GM18519 (cell line): ENCODE results near the gene FOXN3.

Experiments used
- ATAC-seq: cut with Tn5 transposase; IDR thresholded peaks from one replicate; pipeline ENCODE4 v1.9.1; 2021; ENCODE audit warnings: mild to moderate bottlenecking, moderate library complexity; ENCODE audit not compliant: unreplicated experiment, low FRiP score

The FOXN3 gene

GRCh38 chr14:89432226-89432625 is 15.2 kb upstream of the FOXN3 start:
- ATAC-seq: no peak

GRCh38 chr14:89430391-89431236 is 13.6 kb upstream of the FOXN3 start:
- peak; percentile 72 for ATAC-seq

GRCh38 chr14:89429199-89430181 is 12.5 kb upstream of the FOXN3 start:
- no peak for ATAC-seq

GRCh38 chr14:89428546-89429198 is 11.6 kb upstream of the FOXN3 start:
- no peak for ATAC-seq

GRCh38 chr14:89428173-89428523 is 11.1 kb upstream of the FOXN3 start:
- ATAC-seq: no peak

- ATAC-seq: no peak
Measured at GRCh38 chr14:89427426-89428172, 10.6 kb upstream of the FOXN3 start.

- no peak for ATAC-seq
Measured at GRCh38 chr14:89425931-89426330, 8.9 kb upstream of the FOXN3 start.

- no peak for ATAC-seq
Measured at GRCh38 chr14:89424241-89424640, 7.2 kb upstream of the FOXN3 start.

- ATAC-seq: no peak
Measured at GRCh38 chr14:89422952-89423345, 5.9 kb upstream of the FOXN3 start.

GRCh38 chr14:89422181-89422951 is 5.3 kb upstream of the FOXN3 start:
- ATAC-seq: no peak

- ATAC-seq: no peak
Measured at GRCh38 chr14:89420502-89420901, 3.5 kb upstream of the FOXN3 start.

- ATAC-seq: no peak
Measured at GRCh38 chr14:89419973-89420482, 3.0 kb upstream of the FOXN3 start.

GRCh38 chr14:89418976-89419375 is 1.9 kb upstream of the FOXN3 start:
- ATAC-seq: no peak

- no peak for ATAC-seq
Measured at GRCh38 chr14:89418452-89418851, 1.4 kb upstream of the FOXN3 start.

- peak; percentile 35 for ATAC-seq
Measured at GRCh38 chr14:89417465-89418225, 612 bp upstream of the FOXN3 start.

- peak; percentile 84 for ATAC-seq
Measured at GRCh38 chr14:89416002-89416995, 734 bp downstream of the FOXN3 start.

- no peak for ATAC-seq
Measured at GRCh38 chr14:89415159-89415558, 1.9 kb downstream of the FOXN3 start.
